Left lung (tissue), 10 donors: ENCODE data around the gene UBE2J2. TPM values are rescaled to one million over a fixed set of nuclear protein-coding genes. Genes with fewer than 3 reads are reported as not detected.

Source experiments
- ATAC-seq: fragments of 200-7000 bp; cut with Tn5 transposase; one replicate; pipeline ENCODE4 v1.9.1; 2020; ENCODE audit warnings: moderate library complexity
- DNase-seq, 4 donors: peaks; one replicate each; pipeline ENCODE4 v3.0.0-alpha.2; 2013 to 2020
- H3K27ac ChIP-seq, 2 donors: fragments of 200-600 bp; sonication (generic) in 1 of 2; one replicate each; pipeline versions ENCODE4 v1.5.0 to v1.8.0; 2020 to 2021
- H3K27me3 ChIP-seq, 2 donors: fragments of 200-600 bp; sonication (generic) in 1 of 2; one replicate each; pipeline versions ENCODE4 v1.5.0 to v1.8.0; 2020 to 2021
- H3K36me3 ChIP-seq, 2 donors: fragments of 200-600 bp; sonication (generic) in 1 of 2; one replicate each; pipeline versions ENCODE4 v1.5.0 to v1.8.0; 2020 to 2021
- H3K4me1 ChIP-seq, 2 donors: fragments of 200-600 bp; one replicate each; pipeline ENCODE4 v1.8.0; 2021
- H3K4me3 ChIP-seq, 2 donors: fragments of 200-600 bp; sonication (generic) in 1 of 2; one replicate each; pipeline versions ENCODE4 v1.5.0 to v1.8.0; 2020 to 2021; ENCODE audit warnings: mild to moderate bottlenecking in 1 of 2
- H3K9me3 ChIP-seq, 2 donors: fragments of 200-600 bp; sonication (generic) in 1 of 2; one replicate each; pipeline versions ENCODE4 v1.5.0 to v1.8.0; 2020 to 2021
- CTCF ChIP-seq, 2 donors: fragments of 200-600 bp; sonication (generic) in 1 of 2; IDR thresholded peaks; one replicate each; pipeline versions ENCODE4 v1.5.0 to v1.8.0; 2021; ENCODE audit warnings: antibody characterized with exemption in 2 of 2
- intact Hi-C, 2 donors: fragments of 100-400 bp; cut with DNase I; formaldehyde crosslinking; loops; one replicate each; pipeline versions ENCODE4 v1.11.2 to v1.14.2; 2022
- polyA plus RNA-seq, 6 donors: library from polyadenylated mRNA; unstranded; fragments of 120-200 nt; gene quantifications; one replicate each; pipeline ENCODE4 v1.2.1, GENCODE V29; 2013; ENCODE audit not compliant: insufficient read length in 6 of 6
- total RNA-seq, 2 donors: library from RNA; stranded (reverse); fragmentation: NEBNext Ultra II Directional; extraction: Animal tissue kit (Norgen Biotek cat#: 25700); gene quantifications; one replicate each; pipeline ENCODE4 v1.2.1, GENCODE V29; 2021
- donor health status: DM: no; HTN: yes; CAD: no.
- donor health status: DM: no; HTN: no; CAD: no.

UBE2J2 gene
- total and polyA plus RNA-seq, 8 donors = 42.8 to 68.6 (median 52.1) TPM

GRCh38 chr1:1241588-1242219 lies 31.9 kb downstream of the UBE2J2 start:
- intact Hi-C loops = loop anchor here in 1 of 2 donors (10.0 kb wide), 1 partner anchor 117 kb away; no protein-coding TSS in a partner anchor
- ATAC-seq = no peak
- peaks cover 0 to 10% of the 10 kb centered on the region in 2 donors for H3K4me1 ChIP-seq
- H3K4me3 ChIP-seq = no peak overlapping the region
- no peaks in the 10 kb centered on the region for H3K36me3 ChIP-seq
- no peak overlapping the region for H3K27ac ChIP-seq
- H3K27me3 ChIP-seq = peaks cover 37 to 84% of the 10 kb centered on the region in 2 donors
- H3K9me3 ChIP-seq = no peaks in the 10 kb centered on the region
- TF ChIP-seq CTCF (IDR thresholded peaks at IDR 0.05) = no peak
- no peak for DNase-seq

- peaks cover 33 to 83% of the 10 kb centered on the region in 2 donors for H3K27me3 ChIP-seq
- intact Hi-C loops = loop anchor here in 1 of 2 donors (10.0 kb wide), 1 partner anchor 116 kb away; no protein-coding TSS in a partner anchor
- no peak overlapping the region for H3K4me3 ChIP-seq
- ATAC-seq = no peak
- no peak for TF ChIP-seq CTCF (IDR thresholded peaks at IDR 0.05)
- no peak overlapping the region for H3K27ac ChIP-seq
- H3K9me3 ChIP-seq = no peaks in the 10 kb centered on the region
- H3K36me3 ChIP-seq = no peaks in the 10 kb centered on the region
- DNase-seq = no peak
- H3K4me1 ChIP-seq = peaks cover 0 to 3% of the 10 kb centered on the region in 2 donors
Observed at GRCh38 chr1:1240822-1241587, 32.6 kb downstream of the UBE2J2 start.

GRCh38 chr1:1240348-1240732 lies 33.3 kb downstream of the UBE2J2 start:
- Histone ChIP-seq H3K4me3 (no peak overlapping the region), H3K9me3 (no peaks in the 10 kb centered on the region), H3K36me3 (no peaks in the 10 kb centered on the region), H3K27me3 (peaks cover 28 to 76% of the 10 kb centered on the region in 2 donors), H3K27ac (no peak overlapping the region), H3K4me1 (no peaks in the 10 kb centered on the region)
- DNase-seq = no peak
- no peak for ATAC-seq
- TF ChIP-seq CTCF (IDR thresholded peaks at IDR 0.05) = no peak
- intact Hi-C loops = loop anchor here in 1 of 2 donors (10.0 kb wide), 1 partner anchor 116 kb away; no protein-coding TSS in a partner anchor

GRCh38 chr1:1239614-1240347 lies 33.9 kb downstream of the UBE2J2 start:
- H3K36me3 ChIP-seq = no peaks in the 10 kb centered on the region
- H3K4me3 ChIP-seq = no peak overlapping the region
- intact Hi-C loops = loop anchor here in 1 of 2 donors (10.0 kb wide), 1 partner anchor 115 kb away; no protein-coding TSS in a partner anchor
- ATAC-seq (no peak), DNase-seq (no peak)
- H3K27ac ChIP-seq = no peak overlapping the region
- no peaks in the 10 kb centered on the region for H3K4me1 ChIP-seq
- H3K9me3 ChIP-seq = no peaks in the 10 kb centered on the region
- H3K27me3 ChIP-seq = peaks cover 28 to 75% of the 10 kb centered on the region in 2 donors
- no peak for TF ChIP-seq CTCF (IDR thresholded peaks at IDR 0.05)
